HEK293T (cell line): ENCODE measurements around the gene EXOC6.

Experiments
- ARNT ChIP-seq: fragments of 450-650 bp; IDR thresholded peaks from 2 replicates; pipeline ENCODE4 v1.6.1; 2017; ENCODE audit warnings: mild to moderate bottlenecking
- BHLHE40 ChIP-seq: fragments of 450-650 bp; IDR thresholded peaks from 2 replicates; pipeline ENCODE4 v1.6.1; 2016; ENCODE audit warnings: mild to moderate bottlenecking, moderate library complexity, borderline replicate concordance
- ELF4 ChIP-seq: fragments of 450-650 bp; IDR thresholded peaks from 2 replicates; pipeline ENCODE4 v1.6.1; 2017; ENCODE audit warnings: antibody characterized with exemption
- FOXA1 ChIP-seq: fragments of 450-650 bp; IDR thresholded peaks from 2 replicates; pipeline ENCODE4 v1.6.1; 2016; ENCODE audit warnings: mild to moderate bottlenecking
- FOXM1 ChIP-seq: fragments of 450-650 bp; IDR thresholded peaks from 2 replicates; pipeline ENCODE4 v1.6.1; 2017; ENCODE audit warnings: mild to moderate bottlenecking, borderline replicate concordance
- LEF1 ChIP-seq: fragments of 450-650 bp; IDR thresholded peaks from 2 replicates; pipeline ENCODE4 v1.6.1; 2017; ENCODE audit warnings: mild to moderate bottlenecking, borderline replicate concordance
- NFRKB ChIP-seq: fragments of 450-650 bp; IDR thresholded peaks from 2 replicates; pipeline ENCODE4 v1.6.1; 2016; ENCODE audit warnings: mild to moderate bottlenecking, moderate library complexity
- SP1 ChIP-seq: fragments of 450-650 bp; IDR thresholded peaks from 2 replicates; pipeline ENCODE4 v1.6.1; 2017
- SUZ12 ChIP-seq: fragments of 450-650 bp; IDR thresholded peaks from 2 replicates; pipeline ENCODE4 v1.6.1; 2016; ENCODE audit warnings: mild to moderate bottlenecking
- TARDBP ChIP-seq: fragments of 450-650 bp; IDR thresholded peaks from 2 replicates; pipeline ENCODE4 v1.6.1; 2016
- ZNF384 ChIP-seq: fragments of 450-650 bp; IDR thresholded peaks from 2 replicates; pipeline ENCODE4 v1.6.1; 2016
- TF ChIP-seq, protein P1 (sequence below): fragments of 450-650 bp; IDR thresholded peaks from 2 replicates; pipeline ENCODE4 v1.6.1; 2016

- TF ChIP-seq TARDBP (no peak), SP1 (no peak), FOXA1 (no peak), ELF4 (no peak), BHLHE40 (no peak), LEF1 (no peak), FOXM1 (no peak), NFRKB (no peak), SUZ12 (no peak), ARNT (no peak), ZNF384 (no peak)
- TF ChIP-seq, protein P1, sequence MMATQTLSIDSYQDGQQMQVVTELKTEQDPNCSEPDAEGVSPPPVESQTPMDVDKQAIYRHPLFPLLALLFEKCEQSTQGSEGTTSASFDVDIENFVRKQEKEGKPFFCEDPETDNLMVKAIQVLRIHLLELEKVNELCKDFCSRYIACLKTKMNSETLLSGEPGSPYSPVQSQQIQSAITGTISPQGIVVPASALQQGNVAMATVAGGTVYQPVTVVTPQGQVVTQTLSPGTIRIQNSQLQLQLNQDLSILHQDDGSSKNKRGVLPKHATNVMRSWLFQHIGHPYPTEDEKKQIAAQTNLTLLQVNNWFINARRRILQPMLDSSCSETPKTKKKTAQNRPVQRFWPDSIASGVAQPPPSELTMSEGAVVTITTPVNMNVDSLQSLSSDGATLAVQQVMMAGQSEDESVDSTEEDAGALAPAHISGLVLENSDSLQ: no peak
Observed at GRCh38 chr10:92972066-92972870, 123.9 kb downstream of the EXOC6 start.
